Stomach (tissue), 9 donors: ENCODE measurements around the gene ANKRD53. TPM values are rescaled to one million over a fixed set of nuclear protein-coding genes. Genes with fewer than 3 reads are reported as not detected.

Source experiments
- DNase-seq, 2 donors: peaks; one replicate each; pipeline versions ENCODE4 v3.0.0 to v3.0.0-alpha.2; 2013 to 2019
- H3K27ac ChIP-seq, 5 donors: fragments of 200-600 bp in 4 of 5; sonication (generic) in 4 of 5; one replicate each; pipeline ENCODE4 v1.5.1; 2013 to 2019; ENCODE audit warnings: mild to moderate bottlenecking in 1 of 5, moderate library complexity in 1 of 5
- H3K27me3 ChIP-seq, 3 donors: fragments of 200-600 bp; sonication (generic); one replicate each; pipeline ENCODE4 v1.5.1; 2017 to 2019; ENCODE audit warnings: mixed run types in 1 of 3
- H3K36me3 ChIP-seq, 4 donors: fragments of 200-600 bp; sonication (generic); 1 replicate in 3 of 4; 2 replicates in 1 of 4; pipeline ENCODE4 v1.5.1; 2016 to 2019
- H3K4me1 ChIP-seq, 4 donors: fragments of 200-600 bp; sonication (generic); one replicate each; pipeline ENCODE4 v1.5.1; 2016 to 2019
- H3K4me3 ChIP-seq, 4 donors: fragments of 200-600 bp; sonication (generic) in 3 of 4; one replicate each; pipeline ENCODE4 v1.5.1; 2016 to 2019; ENCODE audit warnings: mild to moderate bottlenecking in 1 of 4
- H3K9me3 ChIP-seq, 4 donors: fragments of 200-600 bp; sonication (generic); one replicate each; pipeline ENCODE4 v1.5.1; 2016 to 2019
- CTCF ChIP-seq, 7 experiments: fragments of 450-650 bp in 4 of 7; fragments of 200-600 bp in 3 of 7; sonication (generic) in 3 of 7; IDR thresholded peaks; one replicate each; pipeline ENCODE4 v1.5.1; 2016 to 2019; ENCODE audit warnings: antibody characterized with exemption in 7 of 7, control low read depth in 2 of 7, mild to moderate bottlenecking in 1 of 7
- EP300 ChIP-seq: sonication (generic); formaldehyde crosslinking; IDR thresholded peaks from one replicate; pipeline ENCODE4 v1.6.1; 2017; ENCODE audit warnings: antibody characterized with exemption
- POLR2A ChIP-seq, 4 donors: fragments of 450-650 bp; IDR thresholded peaks; one replicate each; pipeline ENCODE4 v1.6.1; 2016; ENCODE audit warnings: antibody characterized with exemption in 4 of 4, control low read depth in 2 of 4, mild to moderate bottlenecking in 1 of 4, moderate library complexity in 1 of 4
- POLR2AphosphoS5 ChIP-seq, 3 donors: sonication (generic); formaldehyde crosslinking; IDR thresholded peaks; one replicate each; pipeline ENCODE4 v1.6.1; 2016; ENCODE audit warnings: antibody characterized with exemption in 3 of 3
- WGBS, 5 donors: extraction: QIAGEN DNeasy Blood & Tissue Kit in 3 of 5; methylation state at CpG; one replicate each; pipeline versions ENCODE4 v1.1.5 to v1.1.7; 2013 to 2018; 5-methylcytosine and 5-hydroxymethylcytosine counted together
- intact Hi-C: fragments of 100-400 bp; cut with DNase I; formaldehyde crosslinking; loops from one replicate; pipeline ENCODE4 v1.15.1; 2023; ENCODE audit warnings: low total_unique reads
- polyA plus RNA-seq, 3 donors: library from polyadenylated mRNA; stranded (reverse); fragments of 200-250 nt; gene quantifications; one replicate each; pipeline ENCODE4 v1.2.3, GENCODE V29; 2013
- total RNA-seq, 5 donors: library from RNA; depleted of rRNA; stranded (reverse); fragments of >200 nt; gene quantifications; one replicate each; pipeline versions ENCODE4 v1.1.0 to v1.2.3, GENCODE V29; 2014 to 2016
- donor health status: healthy with polysubstance abuse.
- donor health status: Bipolar disorder and iron deficiency.
- donor health status: healthy.

ANKRD53 gene
- total and polyA plus RNA-seq, 8 donors, result 0.45 to 2.3 (median 1.1) TPM; not detected in 4

DNA sequence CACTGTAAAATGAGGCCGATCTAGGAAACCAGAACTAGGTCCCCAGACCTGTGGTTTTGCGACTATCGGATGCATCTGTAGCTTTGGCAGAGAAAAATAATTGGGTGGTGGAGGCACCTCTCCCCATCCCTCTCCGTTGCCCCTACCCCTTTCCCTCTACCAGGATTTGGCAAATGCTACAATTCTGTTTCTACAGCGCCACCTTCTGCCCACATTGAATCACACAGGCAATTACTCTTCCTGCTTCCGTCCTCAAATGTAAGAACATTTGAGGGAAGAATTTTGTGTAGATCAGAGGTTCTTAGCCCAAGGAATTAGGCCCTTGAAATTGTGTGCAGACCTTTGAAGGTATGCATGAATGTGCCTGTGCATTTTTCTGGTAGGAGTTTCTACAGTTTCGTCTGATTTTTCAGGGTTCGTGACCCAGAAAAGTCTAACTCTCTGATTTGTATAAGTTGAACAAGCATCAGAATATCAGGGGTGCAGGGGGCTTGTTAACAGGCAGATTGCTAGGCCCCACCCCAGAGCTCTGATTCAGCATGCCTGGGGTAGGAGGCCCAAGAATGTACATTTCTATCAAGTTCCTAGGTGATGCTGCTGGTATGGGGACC, 31.5 kb upstream of the ANKRD53 start:
- TF ChIP-seq EP300 (no peak), CTCF (IDR thresholded peaks at IDR 0.05) (peak in 5 of 7 experiments; percentile 31 to 78 (median 65))
- Histone ChIP-seq H3K27ac (no peak overlapping the region), H3K9me3 (no peaks in the 10 kb centered on the region), H3K36me3 (no peaks in the 10 kb centered on the region), H3K27me3 (peaks cover 0 to 47% (median 10%) of the 10 kb centered on the region in 3 donors), H3K4me3 (no peak overlapping the region), H3K4me1 (peaks cover 4 to 23% (median 15%) of the 10 kb centered on the region in 4 donors)
- WGBS, 5 donors, result 17 to 20% (median 19%) methylated on average over 8 of the region's 8 CpGs
- DNase-seq, result peak; percentile 56 to 86
- intact Hi-C loops, result loop anchor here (10.0 kb wide), 1 partner anchor 72 kb away; no protein-coding TSS in a partner anchor

- 43 to 54% (median 50%) methylated on average over 4 to 11 of the region's 11 CpGs for WGBS, 5 donors
- Histone ChIP-seq H3K27me3 (peaks cover 0 to 55% (median 10%) of the 10 kb centered on the region in 3 donors), H3K36me3 (no peaks in the 10 kb centered on the region), H3K4me3 (peak overlapping the region in 3 of 4 donors; percentile 28 to 40 (median 29)), H3K4me1 (peaks cover 4 to 23% (median 15%) of the 10 kb centered on the region in 4 donors), H3K9me3 (no peaks in the 10 kb centered on the region), H3K27ac (no peak overlapping the region)
- no peak for DNase-seq
- intact Hi-C loops, result loop anchor here (10.0 kb wide), 1 partner anchor 73 kb away; no protein-coding TSS in a partner anchor
- TF ChIP-seq POLR2AphosphoS5 (IDR thresholded peaks at IDR 0.05), result no peak
- TF ChIP-seq POLR2A (IDR thresholded peaks at IDR 0.05), result no peak
- TF ChIP-seq CTCF (IDR thresholded peaks at IDR 0.05), result no peak
- no peak for TF ChIP-seq EP300
These were observed 30.8 kb upstream of the ANKRD53 start for GRCh38 chr2:70947556-70948184.

DNA sequence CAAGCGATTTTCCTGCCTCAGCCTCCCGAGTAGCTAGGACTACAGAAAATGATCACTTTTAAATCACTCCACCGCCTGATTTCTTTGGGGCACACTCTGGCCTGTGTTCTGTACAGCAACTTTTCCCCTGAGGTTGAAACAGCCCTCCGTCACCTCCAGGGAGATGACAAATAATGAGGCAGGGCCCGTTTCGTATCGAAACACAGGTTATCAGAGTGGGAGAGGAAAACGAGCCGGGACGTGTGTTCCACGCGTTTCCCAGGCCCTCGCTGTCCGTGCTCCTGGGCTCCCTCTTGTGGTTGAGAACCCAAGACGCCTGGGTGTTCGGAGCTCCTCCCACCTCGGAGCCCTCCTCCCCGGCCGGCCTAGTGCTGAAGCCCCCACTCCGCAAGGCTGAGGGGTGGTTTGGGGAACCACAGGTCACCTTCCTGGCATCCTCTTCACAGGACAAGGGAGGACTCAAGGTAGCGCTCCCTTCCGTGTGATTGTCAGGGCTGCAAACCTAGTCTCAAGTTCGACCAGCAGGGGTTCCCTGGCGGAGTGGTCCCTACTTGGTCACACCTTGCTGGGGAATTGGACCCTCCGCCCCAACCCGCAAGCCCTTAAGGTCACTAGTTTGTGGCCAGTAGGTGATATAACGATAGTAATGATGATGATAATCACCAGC, 30.0 kb upstream of the ANKRD53 start:
- peaks cover 0 to 53% (median 10%) of the 10 kb centered on the region in 3 donors for H3K27me3 ChIP-seq
- no peak overlapping the region for H3K27ac ChIP-seq
- no peaks in the 10 kb centered on the region for H3K9me3 ChIP-seq
- H3K36me3 ChIP-seq, result no peaks in the 10 kb centered on the region
- intact Hi-C loops, result loop anchor here (10.0 kb wide), 1 partner anchor 74 kb away; no protein-coding TSS in a partner anchor
- WGBS, 5 donors, result 8 to 11% (median 9%) methylated on average over 23 to 27 of the region's 27 CpGs
- DNase-seq, result peak; percentile 83 to 92
- TF ChIP-seq CTCF (IDR thresholded peaks at IDR 0.05) (peak in 5 of 7 experiments; percentile 43 to 78 (median 73)), POLR2AphosphoS5 (IDR thresholded peaks at IDR 0.05) (no peak)
- peaks cover 4 to 23% (median 15%) of the 10 kb centered on the region in 4 donors for H3K4me1 ChIP-seq
- H3K4me3 ChIP-seq, result peak overlapping the region; percentile 27 to 40 (median 28)

DNA sequence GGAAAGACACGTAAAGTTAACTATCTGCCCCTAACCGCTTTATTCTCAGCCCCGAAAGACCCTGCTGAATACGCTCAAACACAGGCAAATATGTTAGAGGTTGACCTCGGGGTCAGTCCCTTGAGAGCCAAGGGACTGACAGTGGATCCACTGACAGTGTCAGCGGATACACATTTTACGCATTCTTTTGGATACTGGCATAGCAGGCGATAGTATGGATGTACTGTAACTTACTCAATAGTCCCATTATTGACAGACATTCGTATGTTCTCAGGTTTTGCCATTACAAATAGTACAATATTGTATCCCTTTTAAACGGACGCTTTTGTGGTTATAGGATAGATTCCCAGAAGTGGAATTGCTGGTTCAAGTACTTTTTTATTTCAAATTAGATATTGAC, 29.3 kb upstream of the ANKRD53 start:
- H3K36me3 ChIP-seq, result no peaks in the 10 kb centered on the region
- peaks cover 0 to 47% (median 10%) of the 10 kb centered on the region in 3 donors for H3K27me3 ChIP-seq
- 67 to 78% (median 74%) methylated on average over 11 of the region's 11 CpGs for WGBS, 5 donors
- no peak overlapping the region for H3K4me3 ChIP-seq
- no peak for DNase-seq
- no peaks in the 10 kb centered on the region for H3K9me3 ChIP-seq
- intact Hi-C loops, result loop anchor here (10.0 kb wide), 1 partner anchor 74 kb away; no protein-coding TSS in a partner anchor
- H3K4me1 ChIP-seq, result peaks cover 4 to 23% (median 15%) of the 10 kb centered on the region in 4 donors
- TF ChIP-seq POLR2A (IDR thresholded peaks at IDR 0.05) (no peak), EP300 (no peak), CTCF (IDR thresholded peaks at IDR 0.05) (no peak), POLR2AphosphoS5 (IDR thresholded peaks at IDR 0.05) (no peak)
- H3K27ac ChIP-seq, result no peak overlapping the region
